Activated CD4-positive, alpha-beta T cell treated with anti-CD3 and anti-CD28 coated beads, Interleukin-2, amount 10 ng/mL, durations not matched to agents 7 days and 5 days (primary cell): ENCODE measurements around the gene OR1J1. TPM values are rescaled to one million over a fixed set of nuclear protein-coding genes. Genes with fewer than 3 reads are reported as not detected.

Experiments used
- total RNA-seq, 2 experiments: library from RNA; stranded (reverse); gene quantifications; one replicate each; pipeline ENCODE4 v1.2.3, GENCODE V29; 2021

OR1J1 gene
- total RNA-seq, 2 experiments from 2014 or later = not detected

Other genes starting within 250 kb of the OR1J1 start
- not detected for gene LHX6, start 249.0 kb downstream of the OR1J1 start, total RNA-seq
- gene RBM18, start 213.1 kb downstream of the OR1J1 start, total RNA-seq = 10 to 100 TPM; 21.5 to 23.6 TPM
- 10 to 100 TPM; 34.1 to 35.4 TPM for gene MRRF, start 213.0 kb downstream of the OR1J1 start, total RNA-seq
- not detected for gene PTGS1, start 106.9 kb downstream of the OR1J1 start, total RNA-seq
- gene OR1J2, start 32.9 kb upstream of the OR1J1 start, total RNA-seq = not detected
- gene OR1J4, start 41.2 kb upstream of the OR1J1 start, total RNA-seq = not detected
- gene OR1N1, start 49.4 kb upstream of the OR1J1 start, total RNA-seq = not detected
- not detected for gene OR1N2, start 75.2 kb upstream of the OR1J1 start, total RNA-seq
- gene OR1L8, start 105.5 kb upstream of the OR1J1 start, total RNA-seq = not detected
- gene OR1Q1, start 136.8 kb upstream of the OR1J1 start, total RNA-seq = not detected
- gene OR1B1, start 179.7 kb upstream of the OR1J1 start, total RNA-seq = under 1 TPM in 1 of 2 experiments, not detected in 1; 0.21 TPM
- not detected for gene OR1L1, start 183.8 kb upstream of the OR1J1 start, total RNA-seq
- not detected for gene OR1L3, start 197.2 kb upstream of the OR1J1 start, total RNA-seq
- gene OR1L4, start 246.1 kb upstream of the OR1J1 start, total RNA-seq = not detected